ENCODE results near the gene STK32C.

- TF ChIP-seq POLR2A (IDR thresholded peaks at IDR 0.05) (no peak), CTCF (IDR thresholded peaks at IDR 0.05) (no peak), POLR2AphosphoS5 (IDR thresholded peaks at IDR 0.05) (no peak)
Measured at GRCh38 chr10:132219486-132219885, 88.3 kb downstream of the STK32C start.

Measured in breast epithelium (tissue), 3 donors.